PC-3 (cell line): ENCODE measurements around the gene NPL.

Source experiments
- EZH2 ChIP-seq: fragments of 300-600 bp; sonication (generic); IDR thresholded peaks from one replicate; pipeline ENCODE4 v1.6.1; 2017; ENCODE audit warnings: antibody characterized with exemption, mild to moderate bottlenecking, low read length; ENCODE audit not compliant: unreplicated experiment
- EZH2phosphoT487 ChIP-seq: fragments of 300-600 bp; sonication (generic); IDR thresholded peaks from 2 replicates; pipeline ENCODE4 v1.6.1; 2018; ENCODE audit warnings: mild to moderate bottlenecking, antibody characterized with exemption, low read length, borderline replicate concordance
- TF ChIP-seq, protein P1 (sequence below): fragments of 300-600 bp; sonication (generic); conservative IDR thresholded peaks from 2 replicates; pipeline ENCODE4 v1.5.1; 2017; ENCODE audit warnings: antibody characterized with exemption, low read depth, mild to moderate bottlenecking, low read length

DNA sequence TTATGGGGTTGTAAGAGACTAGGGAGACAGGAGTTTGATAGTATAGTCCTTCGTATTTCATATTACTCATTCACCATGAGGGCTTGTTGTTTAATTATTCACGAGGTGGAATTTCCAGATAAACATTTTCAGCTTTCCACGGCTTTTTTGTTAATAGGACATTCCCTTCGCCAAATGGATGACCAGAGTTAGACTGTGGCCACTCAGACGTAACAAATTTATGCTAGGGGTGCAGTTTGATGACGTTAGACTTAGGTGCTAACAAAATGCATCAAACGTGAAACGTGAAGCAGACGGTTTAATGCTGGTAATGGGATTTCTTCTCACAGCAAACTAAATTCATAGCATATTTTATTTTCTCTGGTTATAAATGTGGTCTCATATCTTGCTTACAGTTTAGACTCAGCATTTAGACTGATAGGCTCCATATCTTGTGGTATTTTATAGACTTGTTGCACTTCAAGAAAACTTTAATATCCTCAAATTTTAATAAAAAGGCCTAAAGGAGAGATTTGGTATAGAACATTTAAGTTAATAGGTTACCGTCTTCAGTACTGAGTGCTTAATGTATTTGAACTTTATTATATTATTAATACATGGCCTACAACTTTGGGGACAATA lies 51.9 kb downstream of the NPL start:
- TF ChIP-seq, protein P1, sequence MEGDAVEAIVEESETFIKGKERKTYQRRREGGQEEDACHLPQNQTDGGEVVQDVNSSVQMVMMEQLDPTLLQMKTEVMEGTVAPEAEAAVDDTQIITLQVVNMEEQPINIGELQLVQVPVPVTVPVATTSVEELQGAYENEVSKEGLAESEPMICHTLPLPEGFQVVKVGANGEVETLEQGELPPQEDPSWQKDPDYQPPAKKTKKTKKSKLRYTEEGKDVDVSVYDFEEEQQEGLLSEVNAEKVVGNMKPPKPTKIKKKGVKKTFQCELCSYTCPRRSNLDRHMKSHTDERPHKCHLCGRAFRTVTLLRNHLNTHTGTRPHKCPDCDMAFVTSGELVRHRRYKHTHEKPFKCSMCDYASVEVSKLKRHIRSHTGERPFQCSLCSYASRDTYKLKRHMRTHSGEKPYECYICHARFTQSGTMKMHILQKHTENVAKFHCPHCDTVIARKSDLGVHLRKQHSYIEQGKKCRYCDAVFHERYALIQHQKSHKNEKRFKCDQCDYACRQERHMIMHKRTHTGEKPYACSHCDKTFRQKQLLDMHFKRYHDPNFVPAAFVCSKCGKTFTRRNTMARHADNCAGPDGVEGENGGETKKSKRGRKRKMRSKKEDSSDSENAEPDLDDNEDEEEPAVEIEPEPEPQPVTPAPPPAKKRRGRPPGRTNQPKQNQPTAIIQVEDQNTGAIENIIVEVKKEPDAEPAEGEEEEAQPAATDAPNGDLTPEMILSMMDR = no peak
- TF ChIP-seq EZH2 = no peak
- no peak for TF ChIP-seq EZH2phosphoT487
